ENCODE measurements around the gene ARMH3. TPM values are rescaled to one million over a fixed set of nuclear protein-coding genes. Genes with fewer than 3 reads are reported as not detected.

ARMH3 gene
- polyA plus RNA-seq, 4 donors = 18.9 to 23.9 (median 21.6) TPM

DNA sequence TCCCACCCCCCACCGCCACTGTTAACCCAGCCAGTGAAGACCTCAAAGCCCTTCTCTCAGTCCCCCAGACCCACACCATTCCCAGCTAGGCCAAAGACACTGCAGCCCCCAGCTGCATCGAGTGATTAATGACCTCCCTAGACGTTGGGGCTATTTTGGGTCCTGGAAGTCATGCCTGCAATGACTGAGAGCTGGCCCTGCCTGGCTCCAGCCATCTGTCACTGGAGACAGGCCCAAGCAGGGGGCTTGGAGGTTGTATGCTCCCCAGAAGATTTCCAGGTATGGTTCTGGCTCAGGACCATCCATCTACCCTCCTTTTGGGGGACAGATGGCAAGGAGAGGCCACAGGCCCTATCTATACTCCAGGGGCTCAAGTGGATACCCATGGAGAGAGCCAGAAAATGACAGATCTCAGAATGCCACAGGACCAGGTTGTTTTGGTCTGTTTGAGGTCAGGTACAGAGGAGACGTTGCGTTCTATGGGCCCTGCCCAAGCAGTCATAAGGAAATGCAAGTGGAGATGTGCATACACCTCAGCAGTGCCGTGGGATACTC lies 217.5 kb downstream of the ARMH3 start:
- DNase-seq (ENCODE audit: low read depth in 4 of 4, low spot score in 3 of 4) = no peak

DNA sequence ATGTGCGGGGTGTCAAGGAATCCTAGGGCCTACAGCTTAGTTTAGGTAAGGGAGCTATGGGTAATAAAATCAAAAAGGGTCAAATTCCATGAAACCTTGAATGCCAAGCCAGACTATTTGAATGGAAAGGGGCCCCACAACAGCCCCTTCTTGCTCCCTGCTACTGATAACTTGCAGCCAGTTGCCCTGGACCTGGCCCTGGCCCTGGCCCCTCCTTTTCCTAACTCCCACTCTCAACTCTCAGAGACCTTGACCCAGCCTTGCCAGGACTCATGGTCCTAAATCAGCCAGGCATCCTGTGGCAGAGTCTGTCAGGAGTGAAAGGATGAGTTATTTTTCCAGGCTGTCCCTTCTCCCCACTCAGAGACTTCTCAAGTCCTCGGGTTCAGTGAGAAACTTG lies 218.2 kb downstream of the ARMH3 start:
- no peak for DNase-seq (ENCODE audit: low read depth in 4 of 4, low spot score in 3 of 4)

DNA sequence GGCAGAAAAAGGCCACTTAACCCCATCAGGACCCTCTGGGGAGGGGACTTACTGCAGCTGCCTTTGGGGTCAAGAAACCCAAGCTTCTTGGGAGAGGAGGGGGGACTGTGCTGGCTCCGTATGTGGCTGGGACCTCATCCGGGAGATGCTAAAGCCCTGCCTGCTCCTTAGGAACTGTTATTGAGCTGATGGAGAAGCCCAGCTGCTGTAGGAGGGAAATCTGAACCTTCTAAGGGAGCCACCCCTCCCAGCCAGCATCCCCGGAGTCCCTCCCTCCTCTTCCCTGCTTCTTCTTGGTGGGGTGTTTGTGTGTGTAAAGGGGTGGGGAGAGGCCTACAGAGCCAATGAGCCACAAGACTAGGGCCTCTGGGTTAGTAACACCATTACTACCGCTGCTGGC lies 220.6 kb downstream of the ARMH3 start:
- DNase-seq (ENCODE audit: low read depth in 4 of 4, low spot score in 3 of 4) = no peak

DNA sequence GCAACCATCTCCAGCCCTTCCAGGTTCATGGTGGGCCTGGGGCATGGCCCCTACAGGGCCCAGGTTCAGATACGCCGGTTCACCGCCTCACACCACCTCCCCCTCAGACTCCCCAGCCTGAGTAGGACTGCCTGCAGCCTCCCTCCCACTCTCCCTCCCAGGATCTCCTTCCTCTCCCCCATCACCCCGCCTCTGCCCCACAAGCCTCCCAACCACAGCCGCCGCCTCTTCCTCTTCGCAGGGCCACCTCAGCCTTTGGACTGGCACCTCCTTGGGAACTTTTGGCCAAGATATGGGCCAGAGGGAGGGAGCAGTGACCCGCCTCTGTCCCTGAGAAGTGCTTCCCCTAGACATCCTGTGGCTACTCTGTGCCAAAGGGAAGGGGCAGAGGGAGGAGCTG lies 221.6 kb downstream of the ARMH3 start:
- DNase-seq (ENCODE audit: low read depth in 4 of 4, low spot score in 3 of 4) = no peak

DNA sequence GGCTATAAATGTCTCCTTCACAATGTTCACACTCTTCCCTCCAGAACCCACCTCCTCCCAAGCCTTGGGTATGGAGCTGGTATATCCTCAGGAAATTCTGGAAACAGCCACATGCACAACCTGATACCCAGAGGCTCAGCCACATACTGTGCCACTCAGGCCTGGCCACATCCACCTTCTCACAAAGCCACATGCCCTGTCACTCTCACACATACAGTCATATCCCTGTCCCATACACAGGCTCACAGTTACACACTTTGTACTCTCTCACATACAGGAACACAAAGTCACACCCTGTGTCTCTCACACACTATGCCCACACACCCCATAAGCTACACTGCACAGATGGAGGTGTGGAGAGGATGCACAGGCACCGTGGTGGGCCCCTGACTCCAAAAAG lies 222.5 kb downstream of the ARMH3 start:
- no peak for DNase-seq (ENCODE audit: low read depth in 4 of 4, low spot score in 3 of 4)

DNA sequence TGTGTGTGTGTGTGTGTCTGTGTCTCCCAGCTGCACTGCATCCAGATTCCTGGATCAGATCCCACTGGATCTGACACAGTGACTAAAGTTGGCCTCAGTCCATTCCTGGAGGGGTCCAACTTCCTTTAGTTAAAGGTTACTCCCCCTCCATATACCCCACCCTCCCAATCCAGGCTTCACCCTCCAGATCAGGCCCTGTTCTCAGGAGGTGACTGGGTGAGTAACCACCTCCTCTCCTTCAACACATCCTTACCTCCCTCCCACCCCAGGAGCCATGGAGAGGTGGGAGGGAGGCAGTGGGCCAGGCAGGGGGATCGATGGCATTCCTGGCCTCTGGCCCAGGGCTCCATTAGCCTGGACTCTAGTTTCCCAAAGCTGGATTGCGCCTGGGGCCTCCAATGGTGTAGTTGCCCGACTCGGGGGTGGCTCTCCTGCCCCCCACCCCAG lies 223.6 kb downstream of the ARMH3 start:
- no peak for DNase-seq (ENCODE audit: low read depth in 4 of 4, low spot score in 3 of 4)

DNA sequence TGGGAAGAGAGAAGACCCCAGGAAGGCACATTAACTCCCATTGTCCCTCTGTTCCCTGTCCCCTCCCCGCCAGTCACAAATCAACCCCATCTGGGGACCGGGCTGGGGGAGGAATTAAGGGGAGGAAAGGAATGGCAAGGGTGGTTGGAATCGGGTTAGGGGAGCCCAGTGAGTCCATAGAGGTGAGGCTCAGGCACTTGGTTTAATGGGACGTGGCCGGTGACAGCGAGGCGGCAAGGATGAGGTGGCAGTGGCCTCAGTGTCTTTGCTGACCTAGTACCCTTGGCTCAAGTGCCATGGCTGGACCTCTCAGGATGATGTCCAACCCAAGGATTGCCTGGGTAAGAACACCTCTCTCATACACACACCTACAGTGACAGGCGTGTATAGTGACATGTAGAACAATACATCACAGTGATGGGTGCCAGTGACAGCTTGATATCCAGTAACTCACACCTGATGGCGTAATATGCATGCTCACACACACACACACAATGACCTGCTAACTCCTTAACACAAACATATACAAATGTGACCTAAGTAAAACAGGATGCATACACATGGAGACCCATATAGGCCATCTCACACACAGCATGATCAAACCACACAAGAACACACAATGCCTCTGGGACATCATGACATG lies 224.7 kb downstream of the ARMH3 start:
- DNase-seq (ENCODE audit: low read depth in 4 of 4, low spot score in 3 of 4) = no peak

DNA sequence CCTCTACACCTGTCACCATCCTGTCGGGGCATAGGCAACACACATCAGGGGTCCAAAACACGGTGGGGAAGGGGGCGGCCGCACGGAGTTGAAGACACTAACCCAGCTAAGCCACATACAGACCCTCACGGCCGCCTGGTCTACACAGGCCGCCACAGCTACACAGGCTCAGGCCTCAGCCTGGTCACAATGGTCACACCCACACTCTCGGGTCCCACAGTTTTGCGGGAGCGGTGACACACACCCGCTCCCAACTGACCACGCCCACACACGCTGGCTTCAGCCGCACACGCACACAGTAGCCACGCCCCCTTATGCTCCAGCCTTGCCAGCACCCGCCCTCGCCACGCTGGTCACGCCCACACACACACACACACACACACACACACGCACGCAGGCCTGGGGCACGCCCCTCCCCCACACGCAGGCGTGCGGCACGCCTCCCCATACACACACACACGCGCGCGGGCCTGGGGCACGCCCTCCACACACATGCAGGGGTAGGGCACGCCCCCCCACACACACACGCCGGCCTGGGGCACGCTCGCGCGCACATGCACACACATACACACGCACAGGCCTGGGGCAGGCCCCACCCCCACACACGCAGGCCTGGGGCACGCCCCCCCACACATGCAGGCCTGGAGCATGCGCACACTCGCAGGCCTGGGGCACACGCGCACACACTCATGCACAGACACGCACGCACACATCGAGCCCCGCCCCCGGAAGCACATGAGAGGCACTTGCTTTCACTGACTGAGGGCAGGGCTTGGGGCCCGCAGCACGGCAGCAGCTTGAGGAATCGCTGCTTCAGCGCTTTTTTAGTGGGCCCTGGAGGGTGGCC lies 225.4 kb downstream of the ARMH3 start:
- DNase-seq (ENCODE audit: low read depth in 4 of 4, low spot score in 3 of 4) = peak in 3 of 4 donors; percentile 72 to 77 (median 75)

DNA sequence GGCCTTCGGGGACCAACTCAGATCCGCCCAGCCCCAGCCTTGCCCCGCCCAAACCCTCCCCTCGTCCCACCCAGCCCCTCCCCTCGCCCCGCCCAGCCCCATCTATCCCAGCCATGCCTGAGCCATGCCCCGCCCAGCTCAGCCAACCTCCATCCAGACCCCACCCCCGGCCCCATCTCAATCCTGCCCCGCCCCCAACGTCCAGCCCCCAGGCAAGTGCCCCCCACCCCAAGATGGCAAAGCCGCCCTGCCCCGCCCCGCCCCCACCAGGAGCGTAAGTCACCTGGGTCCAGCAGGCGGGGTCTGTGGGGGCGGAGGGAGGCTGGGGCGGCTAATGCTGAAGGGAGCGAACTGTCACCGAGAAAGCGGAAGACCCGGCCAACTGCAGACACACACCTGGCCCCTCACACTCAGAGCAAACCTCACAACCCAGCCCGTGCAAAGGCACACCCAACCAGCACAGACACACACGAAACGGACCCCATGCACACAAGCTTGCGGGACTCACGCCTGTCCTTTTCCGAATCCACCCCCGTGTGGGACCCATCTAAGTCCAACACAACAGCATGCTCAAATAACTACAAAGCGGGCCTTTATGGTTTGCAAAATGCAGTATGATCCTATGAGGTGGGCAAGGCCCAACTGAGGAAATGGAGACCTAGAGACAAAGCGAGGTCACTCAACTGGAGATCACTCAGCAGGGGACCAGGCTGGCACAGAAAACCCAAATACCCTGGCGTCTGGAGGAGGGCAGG lies 226.2 kb downstream of the ARMH3 start:
- DNase-seq (ENCODE audit: low read depth in 4 of 4, low spot score in 3 of 4) = no peak

DNA sequence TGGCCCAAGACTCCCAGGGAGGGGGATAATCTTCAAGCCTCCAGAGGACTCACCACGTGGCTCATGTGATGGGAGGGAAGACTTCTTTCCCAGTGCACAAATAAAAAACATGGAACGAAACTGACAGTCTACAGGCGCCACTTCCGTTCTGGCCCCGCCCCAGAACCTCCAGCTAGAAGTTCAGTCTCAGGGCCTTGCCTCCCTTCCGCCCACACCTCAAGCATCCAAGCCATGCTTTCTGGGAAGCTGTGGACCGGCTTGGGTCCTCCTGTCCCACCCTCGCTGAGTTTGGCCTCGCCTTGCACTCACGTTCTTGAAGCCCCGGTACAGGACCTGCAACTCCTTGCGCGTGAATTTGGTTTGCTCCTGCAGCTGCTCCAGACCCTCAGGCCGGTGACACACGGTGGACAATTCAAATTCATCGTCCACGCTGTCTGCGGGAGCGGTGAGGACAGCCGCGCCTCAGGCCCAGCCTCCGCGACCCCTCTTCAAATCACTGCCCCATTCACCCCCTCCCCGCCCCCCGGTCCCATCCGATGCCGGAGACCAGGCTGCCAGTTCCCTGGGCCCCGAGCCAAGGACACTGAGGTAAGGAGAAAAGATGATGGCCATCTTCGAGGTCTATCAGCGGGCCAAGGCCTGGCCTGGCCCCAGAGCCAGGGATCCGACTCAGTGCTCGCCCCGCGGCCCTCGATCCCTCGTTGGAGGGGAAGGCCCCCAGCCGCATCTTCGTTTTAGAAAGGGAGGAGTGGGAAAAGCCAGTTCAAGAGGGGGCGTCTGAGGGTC lies 227.0 kb downstream of the ARMH3 start:
- no peak for DNase-seq (ENCODE audit: low read depth in 4 of 4, low spot score in 3 of 4)

DNA sequence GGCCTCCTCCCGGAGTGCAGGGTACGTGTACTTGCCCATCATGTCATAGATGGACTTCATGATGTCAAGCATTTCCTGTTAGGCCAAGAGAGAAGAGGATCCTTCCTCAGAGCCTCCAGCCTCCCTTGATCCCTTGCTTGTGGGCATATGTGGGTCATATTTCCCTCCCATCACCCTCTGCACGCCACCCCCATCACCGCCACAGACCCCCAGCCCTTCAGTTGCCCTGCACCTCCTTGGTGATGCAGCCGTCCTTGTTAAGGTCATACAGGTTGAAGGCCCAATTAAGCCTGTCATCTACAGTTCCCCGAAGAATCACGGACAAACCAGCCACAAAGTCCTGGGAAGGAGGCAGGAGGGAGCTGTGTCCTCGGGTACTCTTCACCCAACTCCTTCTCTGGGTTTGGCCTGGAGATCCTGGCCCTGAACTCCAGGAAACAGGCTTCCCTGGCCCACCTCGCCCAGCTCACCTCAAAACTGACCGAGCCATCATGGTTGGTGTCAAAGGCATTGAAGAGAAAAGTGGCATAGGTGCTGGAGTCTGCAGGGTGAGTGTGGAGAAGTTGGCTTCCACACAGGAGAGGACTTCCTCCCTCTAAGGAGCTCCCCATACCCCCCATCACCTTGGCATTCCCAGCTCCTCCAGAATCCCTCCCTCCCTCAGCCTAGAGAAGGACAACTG lies 227.9 kb downstream of the ARMH3 start:
- DNase-seq (ENCODE audit: low read depth in 4 of 4, low spot score in 3 of 4) = no peak

DNA sequence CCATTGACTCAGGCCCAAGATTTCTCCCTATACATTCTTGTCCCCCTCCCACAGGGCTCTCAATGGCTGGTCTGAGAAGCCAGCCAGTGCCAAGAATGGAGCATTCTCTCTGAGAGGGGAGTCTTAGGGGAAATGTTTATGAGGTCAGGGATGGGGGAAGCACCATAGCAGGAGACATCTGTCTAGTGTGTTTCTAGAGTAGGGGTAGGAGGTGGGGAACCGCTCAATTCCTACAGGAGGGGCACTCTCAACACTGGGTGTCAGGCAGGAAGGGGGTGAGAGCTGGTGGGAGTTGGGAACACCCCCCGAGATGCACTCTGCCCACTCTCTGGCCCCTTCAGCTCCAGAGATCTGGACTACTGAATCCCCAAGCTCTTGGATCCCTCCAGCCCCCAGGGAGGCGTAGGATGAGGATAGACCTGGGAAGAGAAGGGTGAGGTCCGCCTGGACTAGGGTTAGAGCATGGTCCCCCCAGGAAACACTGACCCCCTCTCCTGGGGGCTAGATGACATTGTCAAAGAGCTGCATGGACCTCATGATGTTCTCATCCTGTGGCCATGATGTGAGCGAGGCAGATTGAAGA lies 229.0 kb downstream of the ARMH3 start:
- no peak for DNase-seq (ENCODE audit: low read depth in 4 of 4, low spot score in 3 of 4)

DNA sequence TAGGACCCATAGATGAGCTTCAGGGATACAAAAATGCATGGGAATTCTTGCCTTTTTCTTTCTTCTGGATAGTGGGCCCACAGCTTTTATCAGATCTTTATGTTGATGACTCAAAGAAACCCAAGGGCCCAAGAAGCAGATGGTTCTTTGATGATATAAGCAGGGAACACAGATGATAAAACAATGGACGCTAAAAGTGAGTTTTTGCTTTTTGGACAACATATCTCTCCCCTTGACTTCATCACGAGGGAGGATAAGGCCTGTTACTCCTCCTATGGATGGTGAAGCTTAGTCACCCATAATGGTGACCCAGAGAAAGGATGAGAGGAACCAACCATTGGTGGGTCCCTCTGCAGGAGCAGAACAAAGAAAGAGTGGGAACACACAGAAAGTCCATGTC lies 231.2 kb downstream of the ARMH3 start:
- no peak for DNase-seq (ENCODE audit: low read depth in 4 of 4, low spot score in 3 of 4)

DNA sequence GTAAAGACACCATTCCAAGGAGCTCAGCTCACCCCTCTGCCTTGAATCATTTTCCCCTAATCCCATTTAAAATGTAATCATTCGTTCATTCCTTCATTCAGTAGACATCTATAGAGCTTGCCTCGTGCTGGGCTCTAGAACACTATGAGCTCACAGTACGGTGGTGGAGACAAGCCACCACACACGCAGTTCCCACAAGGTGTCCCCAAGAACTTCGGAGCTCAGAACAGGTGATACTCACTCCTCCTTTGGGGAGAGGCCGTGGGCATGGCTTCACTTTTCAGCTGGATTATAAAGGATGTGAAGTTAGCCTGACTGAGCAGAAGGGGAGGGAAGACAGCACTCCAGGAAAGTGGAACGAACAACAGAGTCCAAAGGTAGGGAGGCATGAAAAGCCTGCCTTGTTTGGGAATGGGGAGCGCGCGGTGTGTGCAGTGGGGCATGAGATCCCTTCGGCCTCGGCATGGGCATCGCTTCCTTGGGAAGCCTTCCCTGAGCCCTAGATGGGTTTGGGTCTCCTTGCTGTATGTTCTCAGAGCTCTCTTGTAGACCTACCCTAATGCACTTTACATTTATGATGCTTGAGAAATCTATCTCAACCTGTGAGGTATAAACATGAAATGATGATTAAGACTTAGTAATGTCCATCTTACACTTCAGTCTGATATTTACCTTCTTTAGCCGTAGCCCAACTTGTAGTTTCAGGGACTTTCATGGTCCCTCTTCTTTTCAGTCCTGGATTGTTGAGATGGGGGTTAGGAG lies 236.9 kb downstream of the ARMH3 start:
- DNase-seq (ENCODE audit: low read depth in 4 of 4, low spot score in 3 of 4) = no peak

DNA sequence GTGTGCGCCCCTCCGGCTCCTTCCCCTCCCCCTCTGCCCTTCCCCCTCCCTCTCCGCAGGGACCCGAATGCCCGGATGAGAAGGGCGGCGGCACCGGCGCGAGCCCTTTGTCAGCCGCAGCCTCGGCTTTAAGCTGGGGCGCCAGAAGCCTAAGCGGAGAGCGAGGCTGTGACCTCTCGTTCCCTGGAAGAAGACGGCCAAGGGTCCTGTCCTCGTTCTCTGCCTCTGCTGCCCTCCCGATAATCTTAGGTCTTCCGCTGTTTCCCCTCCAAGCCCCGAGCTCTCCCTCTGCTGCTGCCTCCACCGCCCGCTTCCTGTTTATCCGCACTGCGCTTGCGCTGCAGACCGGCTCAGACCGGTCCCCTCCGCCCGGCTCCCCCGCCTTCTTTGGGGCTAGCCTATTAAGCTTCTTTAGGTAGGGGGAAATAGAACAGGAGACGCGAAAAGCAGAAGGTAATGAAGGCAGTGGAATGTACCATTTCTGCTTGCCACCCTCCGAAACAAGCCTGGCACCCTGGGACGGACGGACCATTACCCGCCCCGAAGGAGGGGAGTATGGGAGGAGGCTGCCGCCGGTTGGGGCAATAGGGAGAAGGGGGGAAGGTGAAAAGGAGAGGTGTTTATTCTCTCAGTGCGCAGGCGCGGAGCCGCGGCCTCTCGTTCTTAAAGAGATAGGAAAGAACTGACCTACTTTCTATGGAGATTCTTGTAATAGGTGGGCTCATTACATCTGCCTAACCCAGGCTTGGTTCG lies 237.7 kb downstream of the ARMH3 start, which contains the start of gene OGA:
Gene OGA, minus strand, starts transcription at position 326 of the 753 bp plus-strand sequence. CDS start 422 bp downstream, outside the sequence.
- peak; percentile 95 to 98 (median 96) for DNase-seq (ENCODE audit: low read depth in 4 of 4, low spot score in 3 of 4)

DNA sequence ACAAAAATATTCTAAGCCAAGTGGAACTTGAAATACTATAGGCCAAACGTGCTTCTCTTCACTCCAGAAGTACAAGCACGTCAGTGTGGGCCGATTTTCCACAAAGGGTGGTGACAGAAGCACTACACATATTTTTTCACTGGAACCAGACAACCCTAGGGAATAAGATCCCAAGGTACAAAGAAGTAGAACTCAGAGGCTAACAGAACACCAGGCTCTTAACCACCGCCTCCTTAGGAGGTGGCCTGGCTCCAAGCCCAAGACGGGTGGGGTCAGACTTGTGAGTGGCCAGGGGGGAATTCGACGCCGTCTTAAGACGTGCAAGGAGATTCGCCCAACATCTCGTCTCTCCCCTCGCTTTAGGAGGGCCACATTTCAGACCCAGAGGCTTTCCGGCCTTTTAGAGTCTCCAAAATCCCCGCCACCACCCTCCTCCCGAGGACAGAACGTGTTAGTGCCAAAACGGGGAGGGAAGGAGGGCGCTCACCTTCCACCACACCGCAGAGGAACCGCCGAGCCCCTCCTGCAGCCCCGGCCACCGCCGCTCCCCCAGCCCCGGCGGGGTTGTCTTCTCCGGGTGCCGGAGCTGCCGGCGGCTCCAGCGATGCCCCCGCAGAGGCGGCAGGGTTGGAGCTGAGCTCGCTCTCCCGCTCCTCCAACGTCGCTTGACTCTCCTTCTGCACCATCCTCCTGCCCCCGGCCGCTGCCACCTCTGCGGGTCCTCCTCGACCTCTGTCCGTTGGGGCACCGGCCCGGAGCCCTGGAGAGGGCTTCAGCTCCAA lies 238.4 kb downstream of the ARMH3 start:
- DNase-seq (ENCODE audit: low read depth in 4 of 4, low spot score in 3 of 4) = peak in 3 of 4 donors; percentile 65 to 84 (median 73)

DNA sequence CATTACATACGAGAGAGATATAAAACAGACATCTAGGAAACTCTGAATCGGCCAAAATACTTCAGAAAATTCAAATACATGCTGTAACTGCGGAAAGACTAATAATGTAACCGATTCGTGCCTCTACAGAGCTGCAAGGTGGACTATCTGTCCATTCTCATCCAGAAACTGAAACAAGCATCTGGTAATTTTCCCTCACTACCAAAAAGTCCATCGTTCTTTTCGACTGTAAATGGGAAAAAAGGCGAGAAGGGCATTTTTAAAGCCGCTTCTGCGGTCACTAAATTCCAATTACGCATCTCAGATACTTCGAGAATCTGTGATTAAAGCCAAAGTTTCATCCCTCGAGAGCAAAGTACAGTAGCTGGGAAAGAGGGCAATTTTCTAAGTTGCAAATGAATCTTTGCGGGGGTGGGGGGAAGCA lies 239.0 kb downstream of the ARMH3 start:
- no peak for DNase-seq (ENCODE audit: low read depth in 4 of 4, low spot score in 3 of 4)

Data from right renal pelvis (tissue), 4 donors.